Activated CD4-positive, alpha-beta T cell treated with anti-CD3 and anti-CD28 coated beads, Interleukin-10, Interleukin-2, amounts not matched to agents 100 ng/mL and 50 ng/mL, durations not matched to agents 16 hours and 8 hours (primary cell): ENCODE results near the gene PSMD11.
"Not testable (repeated sequence)": the region's sequence is repeated elsewhere in the genome, so short reads cannot be mapped to it uniquely, and the experiment has no call there.

Experiments
- DNase-seq: peaks from one replicate; pipeline ENCODE4 v3.0.0-alpha.2; 2020

The PSMD11 gene

GRCh38 chr17:32515677-32516383, 71.5 kb downstream of the PSMD11 start:
- DNase-seq, result no peak

GRCh38 chr17:32516450-32516849, 72.1 kb downstream of the PSMD11 start:
- DNase-seq, result no peak

GRCh38 chr17:32516940-32517701, 72.8 kb downstream of the PSMD11 start:
- DNase-seq, result peak; percentile 19

- no peak for DNase-seq
Observed at GRCh38 chr17:32517982-32518381, 73.7 kb downstream of the PSMD11 start.

GRCh38 chr17:32518646-32519227, 74.4 kb downstream of the PSMD11 start:
- DNase-seq, result no peak

- DNase-seq, result peak; percentile 64
Observed at GRCh38 chr17:32519228-32520103, 75.2 kb downstream of the PSMD11 start.

- peak; percentile 44 for DNase-seq
Observed at GRCh38 chr17:32520104-32520701, 75.9 kb downstream of the PSMD11 start.

- no peak for DNase-seq
Observed at GRCh38 chr17:32520737-32521404, 76.6 kb downstream of the PSMD11 start.

GRCh38 chr17:32523017-32523680, 78.8 kb downstream of the PSMD11 start:
- peak; percentile 93 for DNase-seq

- peak; percentile 82 for DNase-seq
Observed at GRCh38 chr17:32523827-32524552, 79.7 kb downstream of the PSMD11 start.

- not testable (repeated sequence) for DNase-seq
Observed at GRCh38 chr17:32524553-32524880, 80.2 kb downstream of the PSMD11 start.

- DNase-seq, result no peak
Observed at GRCh38 chr17:32525122-32525521, 80.8 kb downstream of the PSMD11 start.

- DNase-seq, result no peak
Observed at GRCh38 chr17:32527146-32527545, 82.8 kb downstream of the PSMD11 start.

- DNase-seq, result no peak
Observed at GRCh38 chr17:32528825-32529224, 84.5 kb downstream of the PSMD11 start.

- no peak for DNase-seq
Observed at GRCh38 chr17:32529604-32530003, 85.3 kb downstream of the PSMD11 start.
